OCI-LY7 (cell line): ENCODE measurements around the gene NDST4. TPM values are rescaled to one million over a fixed set of nuclear protein-coding genes. Genes with fewer than 3 reads are reported as not detected.

ENCODE experiments used
- BruUV-seq: library from RNA; stranded (reverse); fragments of 400-500 nt; replicated peaks from 2 replicates; lab custom pipeline; 2021; lab: Mats Ljungman, UMichigan
- CTCF ChIA-PET: fragments of 300-600 bp; sonication (Branson Sonifier 250); formaldehyde crosslinking; loops from one replicate; lab custom pipeline; 2022; ENCODE audit warnings: antibody characterized with exemption; ENCODE audit not compliant: unreplicated experiment; lab: Charles Lee
- POLR2A ChIA-PET: fragments of 300-600 bp; sonication (Branson Sonifier 250); formaldehyde crosslinking; loops from one replicate; lab custom pipeline; 2022; ENCODE audit warnings: antibody characterized with exemption; lab: Charles Lee
- DNase-seq: peaks from one replicate; pipeline ENCODE4 v3.0.0-alpha.2; 2015; ENCODE audit warnings: low spot score
- H2AFZ ChIP-seq: fragments of 200-600 bp; sonication (generic), shearing (Covaris generic); 2 replicates; pipeline ENCODE4 v1.6.1; 2014; ENCODE audit warnings: mild to moderate bottlenecking, antibody characterized with exemption, low read length, moderate library complexity
- H3K27ac ChIP-seq: fragments of 200-600 bp; sonication (generic); 2 replicates; pipeline ENCODE4 v1.5.1; 2014; ENCODE audit warnings: mixed run types, low read depth, mild to moderate bottlenecking, moderate library complexity, low read length, inconsistent platforms; ENCODE audit not compliant: poor library complexity, severe bottlenecking
- H3K36me3 ChIP-seq: fragments of 200-600 bp; sonication (generic); 2 replicates; pipeline ENCODE4 v1.6.1; 2014; ENCODE audit warnings: mild to moderate bottlenecking, antibody characterized with exemption, low read length, moderate library complexity, mixed read lengths; ENCODE audit not compliant: insufficient read depth
- H3K4me1 ChIP-seq: fragments of 200-600 bp; sonication (generic); 2 replicates; pipeline ENCODE4 v1.5.1; 2014; ENCODE audit warnings: mild to moderate bottlenecking, low read length; ENCODE audit not compliant: insufficient read depth, poor library complexity, severe bottlenecking
- H3K4me2 ChIP-seq: fragments of 200-600 bp; sonication (generic); 2 replicates; pipeline ENCODE4 v1.6.1; 2014; ENCODE audit warnings: mild to moderate bottlenecking, low read length
- H3K4me3 ChIP-seq: fragments of 200-600 bp; sonication (generic); 2 replicates; pipeline ENCODE4 v1.5.1; 2014; ENCODE audit warnings: mild to moderate bottlenecking, low read depth, low read length; ENCODE audit not compliant: poor library complexity, severe bottlenecking
- H3K79me2 ChIP-seq: fragments of 200-600 bp; sonication (generic); 2 replicates; pipeline ENCODE4 v1.6.1; 2016; ENCODE audit warnings: low read depth, mild to moderate bottlenecking, low read length, moderate library complexity, mixed read lengths; ENCODE audit not compliant: insufficient read depth
- H3K9me2 ChIP-seq: fragments of 200-600 bp; sonication (generic); 2 replicates; pipeline ENCODE4 v1.6.1; 2016; ENCODE audit warnings: mild to moderate bottlenecking, low read length, mixed read lengths; ENCODE audit not compliant: insufficient read depth
- H3K9me3 ChIP-seq: fragments of 200-600 bp; sonication (generic); 2 replicates; pipeline ENCODE4 v1.6.1; 2014; ENCODE audit warnings: mild to moderate bottlenecking, mixed run types, low read length, mixed read lengths
- H4K20me1 ChIP-seq: fragments of 200-600 bp; sonication (generic); 2 replicates; pipeline ENCODE4 v1.6.1; 2014; ENCODE audit warnings: mild to moderate bottlenecking, antibody characterized with exemption, low read length, moderate library complexity, mixed read lengths; ENCODE audit not compliant: insufficient read depth
- EZH2phosphoT487 ChIP-seq: fragments of 200-600 bp; sonication (generic); IDR thresholded peaks from 2 replicates; pipeline ENCODE4 v1.6.1; 2018; ENCODE audit warnings: low read depth, borderline replicate concordance, mild to moderate bottlenecking, mixed run types, antibody characterized with exemption, low read length, moderate library complexity, mixed read lengths
- intact Hi-C: fragments of 100-400 bp; cut with micrococcal nuclease; formaldehyde crosslinking; loops from one replicate; pipeline ENCODE4 v1.10.0; 2022; ENCODE audit not compliant: unreplicated experiment
- total RNA-seq, 2 experiments: library from RNA; depleted of rRNA in 1 of 2; stranded (reverse); fragments of >200 nt in 1 of 2; shearing (Covaris generic) in 1 of 2; gene quantifications; 2 replicates each; pipeline ENCODE4 v1.2.3, GENCODE V29; 2014 to 2022
- TF ChIP-seq, protein P1 (sequence below): fragments of 200-600 bp; sonication (generic); conservative IDR thresholded peaks from 2 replicates; pipeline ENCODE4 v1.5.1; 2014; ENCODE audit warnings: mild to moderate bottlenecking, antibody characterized with exemption, low read length, moderate library complexity, mixed read lengths

NDST4 gene
- total RNA-seq, 2 experiments from 2014 or later: not detected

DNA sequence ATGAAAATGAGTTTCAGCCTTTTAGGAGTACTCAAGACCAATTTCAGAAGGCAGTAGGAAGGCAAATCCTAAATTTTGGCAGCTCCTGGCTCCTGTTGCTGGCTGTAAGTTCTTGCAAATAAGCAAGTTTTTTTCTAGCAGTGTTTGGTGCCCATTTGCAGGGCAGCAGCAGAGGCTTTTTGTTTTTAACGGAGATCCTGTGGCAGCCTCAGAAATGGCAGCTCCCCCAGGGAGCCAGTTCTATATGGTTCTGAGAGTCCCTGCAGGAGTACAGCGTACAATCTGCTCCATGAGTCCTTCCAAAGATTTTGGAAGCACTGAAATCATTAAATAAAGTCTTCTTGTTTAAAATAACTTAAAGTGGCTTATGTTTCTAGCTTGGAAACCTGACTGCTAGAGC is 171.9 kb downstream of the NDST4 start:
- intact Hi-C loops: no loop called here
- Histone ChIP-seq H3K4me3 (no peak overlapping the region), H3K9me2 (no peaks in the 10 kb centered on the region), H4K20me1 (no peaks in the 10 kb centered on the region), H3K4me1 (no peaks in the 10 kb centered on the region), H3K36me3 (no peaks in the 10 kb centered on the region), H3K4me2 (no peak overlapping the region), H3K9me3 (no peaks in the 10 kb centered on the region), H3K27ac (no peak overlapping the region), H2AFZ (no peak overlapping the region), H3K79me2 (no peaks in the 10 kb centered on the region)
- no peak for DNase-seq
- BruUV-seq: no TSS peak
- POLR2A ChIA-PET: interaction anchor here (0.6 to 0.7 kb wide), 2 partner anchors 21 to 474 kb away, joined by 3 to 4 read pairs; no protein-coding TSS in a partner anchor
- TF ChIP-seq, protein P1, sequence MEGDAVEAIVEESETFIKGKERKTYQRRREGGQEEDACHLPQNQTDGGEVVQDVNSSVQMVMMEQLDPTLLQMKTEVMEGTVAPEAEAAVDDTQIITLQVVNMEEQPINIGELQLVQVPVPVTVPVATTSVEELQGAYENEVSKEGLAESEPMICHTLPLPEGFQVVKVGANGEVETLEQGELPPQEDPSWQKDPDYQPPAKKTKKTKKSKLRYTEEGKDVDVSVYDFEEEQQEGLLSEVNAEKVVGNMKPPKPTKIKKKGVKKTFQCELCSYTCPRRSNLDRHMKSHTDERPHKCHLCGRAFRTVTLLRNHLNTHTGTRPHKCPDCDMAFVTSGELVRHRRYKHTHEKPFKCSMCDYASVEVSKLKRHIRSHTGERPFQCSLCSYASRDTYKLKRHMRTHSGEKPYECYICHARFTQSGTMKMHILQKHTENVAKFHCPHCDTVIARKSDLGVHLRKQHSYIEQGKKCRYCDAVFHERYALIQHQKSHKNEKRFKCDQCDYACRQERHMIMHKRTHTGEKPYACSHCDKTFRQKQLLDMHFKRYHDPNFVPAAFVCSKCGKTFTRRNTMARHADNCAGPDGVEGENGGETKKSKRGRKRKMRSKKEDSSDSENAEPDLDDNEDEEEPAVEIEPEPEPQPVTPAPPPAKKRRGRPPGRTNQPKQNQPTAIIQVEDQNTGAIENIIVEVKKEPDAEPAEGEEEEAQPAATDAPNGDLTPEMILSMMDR: no peak
- no peak for TF ChIP-seq EZH2phosphoT487
- CTCF ChIA-PET: no interaction called here

DNA sequence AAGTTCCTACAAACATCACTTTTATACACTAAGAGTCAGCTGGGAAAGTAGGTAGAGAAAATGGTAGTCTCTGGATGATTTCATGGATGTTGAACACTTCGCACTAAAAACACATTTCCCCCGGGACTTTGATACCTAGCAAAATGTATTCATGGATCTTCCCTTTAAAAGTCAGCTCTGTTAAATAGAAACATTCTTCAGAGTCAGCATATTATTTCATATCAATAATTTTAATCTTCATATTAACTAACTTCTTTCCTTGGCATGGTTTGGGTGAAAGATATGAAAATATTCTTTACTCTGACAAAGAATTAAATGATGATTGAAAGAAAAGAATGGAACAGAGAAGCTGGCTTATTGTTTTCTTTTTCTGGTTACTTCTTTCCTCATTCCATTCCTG is 185.5 kb downstream of the NDST4 start:
- Histone ChIP-seq H3K9me2 (no peaks in the 10 kb centered on the region), H3K4me2 (no peak overlapping the region), H2AFZ (no peak overlapping the region), H3K9me3 (no peaks in the 10 kb centered on the region), H3K27ac (no peak overlapping the region), H3K4me1 (no peaks in the 10 kb centered on the region), H4K20me1 (no peaks in the 10 kb centered on the region), H3K36me3 (no peaks in the 10 kb centered on the region), H3K79me2 (no peaks in the 10 kb centered on the region), H3K4me3 (no peak overlapping the region)
- TF ChIP-seq, protein P1: no peak
- TF ChIP-seq EZH2phosphoT487: no peak
- DNase-seq: no peak
- POLR2A ChIA-PET: no interaction called here
- no TSS peak for BruUV-seq
- CTCF ChIA-PET: no interaction called here
- intact Hi-C loops: no loop called here

DNA sequence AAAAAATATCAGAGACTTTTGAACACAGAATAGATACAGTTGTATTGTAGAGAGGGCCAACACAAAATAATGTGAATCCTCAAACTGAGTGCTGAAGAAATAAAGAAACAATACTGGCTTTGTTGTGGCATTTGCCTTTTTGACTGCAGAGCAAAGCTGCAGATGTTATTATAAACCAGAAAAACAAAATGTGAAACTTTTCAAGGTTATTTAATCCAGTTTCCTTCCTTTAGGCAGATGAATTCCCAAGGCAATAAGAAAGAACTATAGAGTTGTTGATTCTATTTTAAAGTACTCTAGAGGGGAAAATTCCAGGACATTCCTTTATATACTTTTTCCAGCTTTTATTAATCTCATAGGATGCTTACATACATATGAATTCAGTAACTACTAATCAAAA is 186.8 kb downstream of the NDST4 start:
- no peak overlapping the region for H3K4me2 ChIP-seq
- H3K9me3 ChIP-seq: no peaks in the 10 kb centered on the region
- H3K4me3 ChIP-seq: no peak overlapping the region
- CTCF ChIA-PET: no interaction called here
- H3K36me3 ChIP-seq: no peaks in the 10 kb centered on the region
- DNase-seq: no peak
- intact Hi-C loops: no loop called here
- H2AFZ ChIP-seq: no peak overlapping the region
- no peaks in the 10 kb centered on the region for H3K4me1 ChIP-seq
- no peaks in the 10 kb centered on the region for H4K20me1 ChIP-seq
- no peaks in the 10 kb centered on the region for H3K79me2 ChIP-seq
- no peak overlapping the region for H3K27ac ChIP-seq
- POLR2A ChIA-PET: no interaction called here
- BruUV-seq: no TSS peak
- H3K9me2 ChIP-seq: no peaks in the 10 kb centered on the region
- TF ChIP-seq EZH2phosphoT487: no peak
- TF ChIP-seq, protein P1: no peak
